GM21576 (cell line): ENCODE measurements around the gene ELF3.
"Not testable (repeated sequence)": the region's sequence is repeated elsewhere in the genome, so short reads cannot be mapped to it uniquely, and the experiment has no call there.

ENCODE experiments used
- ATAC-seq: cut with Tn5 transposase; IDR thresholded peaks from one replicate; pipeline ENCODE4 v1.9.1; 2021; ENCODE audit warnings: mild to moderate bottlenecking, moderate library complexity; ENCODE audit not compliant: unreplicated experiment

Gene ELF3

GRCh38 chr1:202007805-202008489 lies 2.4 kb upstream of the ELF3 start:
- no peak for ATAC-seq

GRCh38 chr1:202009326-202010179 lies 834 bp upstream of the ELF3 start:
- peak; percentile 51 for ATAC-seq

- no peak for ATAC-seq
These were observed 1.6 kb downstream of the ELF3 start for GRCh38 chr1:202011994-202012393.

GRCh38 chr1:202012544-202013478 lies 2.4 kb downstream of the ELF3 start:
- no peak for ATAC-seq

- no peak for ATAC-seq
These were observed 3.2 kb downstream of the ELF3 start for GRCh38 chr1:202013603-202014002.

GRCh38 chr1:202014060-202014459 lies 3.7 kb downstream of the ELF3 start:
- no peak for ATAC-seq

GRCh38 chr1:202014915-202015661 lies 4.7 kb downstream of the ELF3 start:
- no peak for ATAC-seq

GRCh38 chr1:202015662-202015937 lies 5.2 kb downstream of the ELF3 start:
- ATAC-seq: no peak

- no peak for ATAC-seq
These were observed 5.8 kb downstream of the ELF3 start for GRCh38 chr1:202016022-202016810.

GRCh38 chr1:202016811-202017748 lies 6.7 kb downstream of the ELF3 start:
- ATAC-seq: no peak

GRCh38 chr1:202017749-202018467 lies 7.5 kb downstream of the ELF3 start:
- ATAC-seq: no peak

- ATAC-seq: no peak
These were observed 8.3 kb downstream of the ELF3 start for GRCh38 chr1:202018468-202019234.

GRCh38 chr1:202019235-202019558 lies 8.8 kb downstream of the ELF3 start:
- not testable (repeated sequence) for ATAC-seq

GRCh38 chr1:202023001-202023433 lies 12.6 kb downstream of the ELF3 start:
- ATAC-seq: no peak

- no peak for ATAC-seq
These were observed 18.8 kb downstream of the ELF3 start for GRCh38 chr1:202029171-202029665.

GRCh38 chr1:202029727-202030126 lies 19.3 kb downstream of the ELF3 start:
- no peak for ATAC-seq

- no peak for ATAC-seq
These were observed 21.4 kb downstream of the ELF3 start for GRCh38 chr1:202031796-202032195.
